SK-N-SH (cell line): ENCODE measurements around the gene DSTN. TPM values are rescaled to one million over a fixed set of nuclear protein-coding genes. Genes with fewer than 3 reads are reported as not detected.

ENCODE experiments used
- CTCF ChIA-PET: fragments of 300-600, 350-600 bp; formaldehyde crosslinking; extraction: SDS; loops from one replicate; lab custom pipeline; 2021; lab: Yijun Ruan, JAX
- POLR2A ChIA-PET: fragments of 350-600 bp; sonication (Branson Sonifier 250); formaldehyde crosslinking; extraction: SDS; loops from one replicate; lab custom pipeline; 2020; ENCODE audit warnings: antibody characterized with exemption, inconsistent platforms; lab: Yijun Ruan, JAX
- DNase-seq: peaks from one replicate; pipeline ENCODE4 v3.0.0; 2012
- H2AFZ ChIP-seq: fragments of 200-600 bp; sonication (generic); 2 replicates; pipeline ENCODE4 v1.8.1; 2016; ENCODE audit warnings: antibody characterized with exemption, mild to moderate bottlenecking, low read depth
- H3F3A ChIP-seq: fragments of 200-600 bp; sonication (generic); replicated peaks from 2 replicates; pipeline ENCODE3; 2016; ENCODE audit warnings: antibody characterized with exemption, mild to moderate bottlenecking; ENCODE audit not compliant: insufficient read depth
- H3K27ac ChIP-seq, 2 experiments: fragments of 200-500 bp in 1 of 2; fragments of 200-600 bp in 1 of 2; sonication (Bioruptor generic) in 1 of 2; sonication (generic), shearing (Covaris generic) in 1 of 2; 2 replicates each; pipeline versions ENCODE4 v1.5.1 to v1.6.1; 2014 to 2016; ENCODE audit warnings: low read depth in 2 of 2, inconsistent platforms in 1 of 2, low read length in 1 of 2, mild to moderate bottlenecking in 1 of 2, mixed read lengths in 1 of 2
- H3K27me3 ChIP-seq: fragments of 200-600 bp; sonication (generic), shearing (Covaris generic); 2 replicates; pipeline ENCODE4 v1.6.1; 2016; ENCODE audit warnings: mixed run types; ENCODE audit not compliant: insufficient read depth
- H3K36me3 ChIP-seq, 2 experiments: fragments of 200-500 bp in 1 of 2; fragments of 200-600 bp in 1 of 2; sonication (Bioruptor generic) in 1 of 2; sonication (generic) in 1 of 2; replicated peaks in 1 of 2; 2 replicates each; pipeline versions ENCODE3 to v1.5.1; 2014 to 2016; ENCODE audit warnings: low read length in 1 of 2, mild to moderate bottlenecking in 1 of 2; ENCODE audit not compliant: insufficient read depth in 2 of 2, control insufficient read depth in 1 of 2
- H3K4me1 ChIP-seq, 2 experiments: fragments of 200-500 bp in 1 of 2; fragments of 200-600 bp in 1 of 2; sonication (Bioruptor generic) in 1 of 2; sonication (generic), shearing (Covaris generic) in 1 of 2; 2 replicates each; pipeline versions ENCODE4 v1.5.1 to v1.6.1; 2014 to 2016; ENCODE audit warnings: low read depth in 1 of 2, low read length in 1 of 2, mixed run types in 1 of 2; ENCODE audit not compliant: insufficient read depth in 2 of 2, control insufficient read depth in 1 of 2
- H3K4me2 ChIP-seq: fragments of 200-600 bp; sonication (generic), shearing (Covaris generic); 2 replicates; pipeline ENCODE4 v1.6.1; 2017; ENCODE audit warnings: mixed run types
- H3K4me3 ChIP-seq, 2 experiments: fragments of 200-500 bp in 1 of 2; fragments of 200-600 bp in 1 of 2; sonication (Bioruptor generic) in 1 of 2; sonication (generic), shearing (Covaris generic) in 1 of 2; 2 replicates each; pipeline versions ENCODE4 v1.5.1 to v1.8.1; 2014 to 2016; ENCODE audit warnings: low read depth in 2 of 2, inconsistent platforms in 1 of 2, low read length in 1 of 2, mild to moderate bottlenecking in 1 of 2, mixed read lengths in 1 of 2, moderate library complexity in 1 of 2
- H3K79me2 ChIP-seq: fragments of 200-600 bp; sonication (generic); 2 replicates; pipeline ENCODE4 v1.8.1; 2017; ENCODE audit warnings: mild to moderate bottlenecking; ENCODE audit not compliant: insufficient read depth
- H3K9ac ChIP-seq: fragments of 200-600 bp; sonication (generic); 2 replicates; pipeline ENCODE4 v1.6.1; 2017; ENCODE audit warnings: mixed run types
- H3K9me2 ChIP-seq: fragments of 200-600 bp; sonication (generic); 2 replicates; pipeline ENCODE4 v1.6.1; 2017; ENCODE audit warnings: mixed run types
- H3K9me3 ChIP-seq: fragments of 200-600 bp; sonication (generic); 2 replicates; pipeline ENCODE4 v1.6.1; 2017; ENCODE audit warnings: mixed run types, mild to moderate bottlenecking, moderate library complexity
- H4K20me1 ChIP-seq: fragments of 200-600 bp; sonication (generic); 2 replicates; pipeline ENCODE4 v1.6.1; 2017; ENCODE audit warnings: mild to moderate bottlenecking, mixed run types; ENCODE audit not compliant: insufficient read depth
- CHD2 ChIP-seq: fragments of 150-350 bp; IDR thresholded peaks from 2 replicates; pipeline ENCODE4 v1.6.1; 2018; ENCODE audit warnings: low read length; ENCODE audit not compliant: partially characterized antibody
- EZH2phosphoT487 ChIP-seq: fragments of 200-600 bp; sonication (generic); IDR thresholded peaks from 2 replicates; pipeline ENCODE4 v1.6.1; 2017; ENCODE audit warnings: low read depth, mixed run types, mild to moderate bottlenecking, antibody characterized with exemption, moderate library complexity, borderline replicate concordance
- FOSL2 ChIP-seq: IDR thresholded peaks from 2 replicates; pipeline ENCODE4 v1.4.0; 2012; ENCODE audit warnings: low read depth, mild to moderate bottlenecking, moderate library complexity, borderline replicate concordance
- FOXM1 ChIP-seq: IDR thresholded peaks from 2 replicates; pipeline ENCODE4 v1.4.0; 2012; ENCODE audit warnings: low read depth, mild to moderate bottlenecking
- GABPA ChIP-seq: IDR thresholded peaks from 2 replicates; pipeline ENCODE4 v1.4.0; 2012; ENCODE audit warnings: low read depth, mild to moderate bottlenecking
- GATA2 ChIP-seq: sonication (generic); formaldehyde crosslinking; IDR thresholded peaks from 2 replicates; pipeline ENCODE4 v1.5.0; 2020; ENCODE audit warnings: mild to moderate bottlenecking, missing genetic modification reagents
- IRF3 ChIP-seq: fragments of 150-350 bp; IDR thresholded peaks from 2 replicates; pipeline ENCODE4 v1.6.1; 2016; ENCODE audit warnings: mild to moderate bottlenecking, low read depth, low read length
- JUND ChIP-seq: IDR thresholded peaks from 2 replicates; pipeline ENCODE4 v1.4.0; 2012
- MEF2A ChIP-seq: IDR thresholded peaks from 2 replicates; pipeline ENCODE4 v1.4.0; 2012; ENCODE audit warnings: low read depth, borderline replicate concordance
- MXI1 ChIP-seq: IDR thresholded peaks from 2 replicates; pipeline ENCODE4 v1.6.1; 2012; ENCODE audit warnings: mild to moderate bottlenecking, low read depth, low read length, improper control_type of control experiment
- POLR2AphosphoS5 ChIP-seq: IDR thresholded peaks from 2 replicates; pipeline ENCODE4 v1.6.1; 2012; ENCODE audit warnings: low read depth, low read length
- RAD21 ChIP-seq: IDR thresholded peaks from 2 replicates; pipeline ENCODE4 v1.6.1; 2012; ENCODE audit warnings: mild to moderate bottlenecking, low read length
- RCOR1 ChIP-seq: fragments of 150-350 bp; IDR thresholded peaks from 2 replicates; pipeline ENCODE4 v1.6.1; 2017; ENCODE audit warnings: antibody characterized with exemption, low read length
- REST ChIP-seq: IDR thresholded peaks from 2 replicates; pipeline ENCODE4 v1.6.1; 2012; ENCODE audit warnings: mild to moderate bottlenecking, low read depth, low read length, moderate library complexity
- RFX5 ChIP-seq: IDR thresholded peaks from 2 replicates; pipeline ENCODE4 v1.6.1; 2012; ENCODE audit warnings: mild to moderate bottlenecking, improper control_type of control experiment, low read length
- RXRA ChIP-seq: IDR thresholded peaks from 2 replicates; pipeline ENCODE4 v1.4.0; 2012; ENCODE audit warnings: low read depth, mild to moderate bottlenecking, borderline replicate concordance
- TAF1 ChIP-seq: IDR thresholded peaks from 2 replicates; pipeline ENCODE4 v1.6.1; 2012; ENCODE audit warnings: low read depth, mild to moderate bottlenecking, low read length, moderate library complexity, borderline replicate concordance
- TCF12 ChIP-seq: IDR thresholded peaks from 2 replicates; pipeline ENCODE4 v1.4.0; 2012
- TEAD4 ChIP-seq: IDR thresholded peaks from 2 replicates; pipeline ENCODE4 v1.4.0; 2012; ENCODE audit warnings: mild to moderate bottlenecking, borderline replicate concordance; ENCODE audit not compliant: insufficient read depth
- USF1 ChIP-seq: IDR thresholded peaks from 2 replicates; pipeline ENCODE4 v1.4.0; 2012; ENCODE audit warnings: low read depth, borderline replicate concordance
- USF2 ChIP-seq: fragments of 150-350 bp; IDR thresholded peaks from 2 replicates; pipeline ENCODE4 v1.6.1; 2017; ENCODE audit warnings: antibody characterized with exemption, low read length, low read depth, borderline replicate concordance
- WGBS: methylation state at CpG from one replicate; pipeline ENCODE4 v1.1.6; 2017; ENCODE audit warnings: low lambda C conversion rate; 5-methylcytosine and 5-hydroxymethylcytosine counted together
- polyA plus RNA-seq, 3 experiments: library from polyadenylated mRNA; depleted of rRNA; stranded (reverse); fragments of >200 nt; gene quantifications; 2 replicates each; pipeline ENCODE4 v1.2.3, GENCODE V29; 2012

The DSTN gene
- polyA plus RNA-seq, 1 of the 3 experiments (the other 2 are of a cell fraction), result 167 TPM

GRCh38 chr20:17655865-17656479 lies 86.1 kb downstream of the DSTN start:
- peaks cover 8 to 34% of the 10 kb centered on the region in 2 experiments for H3K36me3 ChIP-seq
- no peaks in the 10 kb centered on the region for H3K9me2 ChIP-seq
- peak; percentile 8 for DNase-seq
- POLR2A ChIA-PET, result no interaction called here
- H3K4me2 ChIP-seq, result no peak overlapping the region
- H3K27me3 ChIP-seq, result no peaks in the 10 kb centered on the region
- no peak overlapping the region for H2AFZ ChIP-seq
- H3K4me1 ChIP-seq, result peaks cover 0 to 13% of the 10 kb centered on the region in 2 experiments; a peak in 2 of 4 replicates
- no peaks in the 10 kb centered on the region for H3K9me3 ChIP-seq
- peak overlapping the region in 1 of 2 experiments; percentile 15; a peak in 1 of 4 replicates for H3K27ac ChIP-seq
- H3F3A ChIP-seq, result peaks cover 20% of the 10 kb centered on the region
- no peak overlapping the region for H3K4me3 ChIP-seq
- TF ChIP-seq TEAD4, result no peak
- no peak for TF ChIP-seq CHD2
- TF ChIP-seq FOSL2, result peak; percentile 43
- no peak for TF ChIP-seq EZH2phosphoT487
- TF ChIP-seq FOXM1, result no peak
- no peak for TF ChIP-seq TAF1
- TF ChIP-seq USF1, result no peak
- TF ChIP-seq GABPA, result no peak
- TF ChIP-seq JUND, result peak; percentile 44; the same call in 1 of the 2 replicates
- TF ChIP-seq RFX5, result no peak
- no peak for TF ChIP-seq GATA2 (CRISPR knock-in tag)
- no peak for TF ChIP-seq RXRA
- no peak for TF ChIP-seq TCF12
- peaks cover 87% of the 10 kb centered on the region for H3K79me2 ChIP-seq
- 77% methylated on average over 11 of the region's 11 CpGs for WGBS
- H3K9ac ChIP-seq, result no peak overlapping the region
- CTCF ChIA-PET, result interaction anchor here (1.1 to 1.6 kb wide), 3 partner anchors 9 to 25 kb away, joined by 3 to 5 read pairs (median 4); no protein-coding TSS in a partner anchor
- H4K20me1 ChIP-seq, result peaks cover 54% of the 10 kb centered on the region

GRCh38 chr20:17657079-17657825 lies 87.4 kb downstream of the DSTN start:
- H4K20me1 ChIP-seq, result peaks cover 53% of the 10 kb centered on the region
- H3K27me3 ChIP-seq, result no peaks in the 10 kb centered on the region
- WGBS, result 91% methylated on average over 9 of the region's 9 CpGs
- peaks cover 20% of the 10 kb centered on the region for H3F3A ChIP-seq
- H3K9ac ChIP-seq, result no peak overlapping the region
- H3K4me2 ChIP-seq, result no peak overlapping the region
- peaks cover 0 to 15% of the 10 kb centered on the region in 2 experiments; a peak in 2 of 4 replicates for H3K4me1 ChIP-seq
- no peaks in the 10 kb centered on the region for H3K9me2 ChIP-seq
- H3K4me3 ChIP-seq, result no peak overlapping the region
- ChIA-PET POLR2A (no interaction called here), CTCF (interaction anchor here (1.6 kb wide), 1 partner anchor 24 kb away, joined by 4 read pairs; no protein-coding TSS in a partner anchor)
- H3K36me3 ChIP-seq, result peaks cover 8 to 34% of the 10 kb centered on the region in 2 experiments
- H2AFZ ChIP-seq, result no peak overlapping the region
- peak overlapping the region in 1 of 2 experiments; percentile 3; a peak in 1 of 4 replicates for H3K27ac ChIP-seq
- H3K9me3 ChIP-seq, result no peaks in the 10 kb centered on the region
- DNase-seq, result peak; percentile 4
- H3K79me2 ChIP-seq, result peaks cover 87% of the 10 kb centered on the region
- TF ChIP-seq REST, result no peak
- TF ChIP-seq FOSL2, result no peak
- TF ChIP-seq POLR2AphosphoS5, result no peak
- no peak for TF ChIP-seq MXI1
- no peak for TF ChIP-seq RAD21
- no peak for TF ChIP-seq TCF12
- no peak for TF ChIP-seq MEF2A
- no peak for TF ChIP-seq USF2
- no peak for TF ChIP-seq RCOR1
- no peak for TF ChIP-seq JUND
- TF ChIP-seq IRF3, result no peak
